ENCODE measurements around the gene MYOCOS.

MYOCOS gene

GRCh38 chr1:171663036-171663853, 41.2 kb downstream of the MYOCOS start:
- no peak for DNase-seq (ENCODE audit: low read depth, low spot score)

GRCh38 chr1:171663854-171664575, 42.0 kb downstream of the MYOCOS start:
- no peak for DNase-seq (ENCODE audit: low read depth, low spot score)

- DNase-seq (ENCODE audit: low read depth, low spot score) = no peak
Observed at GRCh38 chr1:171664976-171665375, 42.9 kb downstream of the MYOCOS start.

GRCh38 chr1:171666114-171666769, 44.2 kb downstream of the MYOCOS start:
- no peak for DNase-seq (ENCODE audit: low read depth, low spot score)

GRCh38 chr1:171668372-171668771, 46.3 kb downstream of the MYOCOS start:
- no peak for DNase-seq (ENCODE audit: low read depth, low spot score)

- DNase-seq (ENCODE audit: low read depth, low spot score) = no peak
Observed at GRCh38 chr1:171670739-171671138, 48.7 kb downstream of the MYOCOS start.

GRCh38 chr1:171674431-171675405, 52.7 kb downstream of the MYOCOS start:
- DNase-seq (ENCODE audit: low read depth, low spot score) = no peak

Measured in iPS DF 19.7 (cell line).